SJCRH30 (cell line): Measurements from ENCODE around the gene GLIS1. TPM values are rescaled to one million over a fixed set of nuclear protein-coding genes. Genes with fewer than 3 reads are reported as not detected.
A peak's percentile ranks its signal among the peaks of the same experiment; 100 is the strongest.

Source experiments
- DNase-seq, 2 experiments: peaks; one replicate each; pipeline ENCODE4 v3.0.0-alpha.2; 2015 to 2020
- H3K27ac ChIP-seq: fragments of 250-450 bp; sonication (Bioruptor Pico); 2 replicates; pipeline ENCODE4 v1.5.1; 2020; ENCODE audit warnings: mild to moderate bottlenecking, moderate library complexity
- H3K27me3 ChIP-seq: fragments of 250-450 bp; sonication (Bioruptor Pico); 2 replicates; pipeline ENCODE4 v1.5.1; 2020; ENCODE audit warnings: mild to moderate bottlenecking, moderate library complexity
- H3K36me3 ChIP-seq: fragments of 250-450 bp; sonication (Bioruptor Pico); 2 replicates; pipeline ENCODE4 v1.5.1; 2020; ENCODE audit warnings: mild to moderate bottlenecking, moderate library complexity
- H3K4me1 ChIP-seq: fragments of 250-450 bp; sonication (Bioruptor Pico); 2 replicates; pipeline ENCODE4 v1.5.1; 2020; ENCODE audit warnings: mild to moderate bottlenecking, moderate library complexity
- H3K4me3 ChIP-seq: fragments of 250-450 bp; sonication (Bioruptor Pico); 2 replicates; pipeline ENCODE4 v1.5.1; 2020; ENCODE audit warnings: mild to moderate bottlenecking, moderate library complexity
- H3K9me3 ChIP-seq: fragments of 250-450 bp; sonication (Bioruptor Pico); replicated peaks from 2 replicates; pipeline ENCODE4 v1.5.1; 2020; ENCODE audit warnings: mild to moderate bottlenecking, moderate library complexity
- total RNA-seq: library from RNA; depleted of rRNA; stranded (reverse); fragments of >200 nt; shearing (Covaris generic); gene quantifications from 2 replicates; pipeline ENCODE4 v1.2.3, GENCODE V29; 2014

GLIS1 gene
- total RNA-seq, 1 experiment from 2014 or later, result not detected

DNA sequence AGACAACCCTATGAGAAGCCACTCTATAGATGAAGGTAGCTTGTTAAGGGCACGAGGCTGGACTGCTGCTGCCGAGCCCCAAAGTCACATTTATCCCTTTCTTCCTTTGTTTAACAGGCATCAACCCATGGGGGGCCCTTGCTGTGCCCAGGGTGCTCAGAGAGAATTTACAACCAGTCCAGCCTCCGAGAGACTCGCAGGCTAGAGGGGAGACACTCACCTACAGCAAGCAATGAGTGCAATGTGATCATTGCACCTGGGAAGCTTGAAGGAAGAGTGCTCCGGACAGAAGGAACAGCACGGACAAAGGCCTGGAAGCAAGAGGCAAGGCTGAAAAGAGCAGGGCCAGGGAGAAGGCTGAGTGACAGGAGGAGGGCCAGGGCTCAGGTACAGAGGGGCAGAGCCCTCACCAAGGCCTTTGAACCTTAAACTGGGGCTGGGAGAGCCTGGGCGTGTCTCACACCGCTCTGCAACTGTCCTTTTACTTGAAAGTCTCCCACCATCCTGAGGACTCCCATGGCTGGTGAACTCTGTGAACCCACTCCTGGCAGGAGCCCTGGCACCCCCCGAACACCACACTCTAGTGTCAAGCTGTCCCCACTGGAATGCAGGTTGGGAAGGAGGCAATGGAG is 252.5 kb downstream of the GLIS1 start:
- Histone ChIP-seq H3K27ac (no peak overlapping the region), H3K4me3 (no peak overlapping the region), H3K27me3 (peaks cover 36% of the 10 kb centered on the region), H3K9me3 (no peaks in the 10 kb centered on the region), H3K36me3 (no peaks in the 10 kb centered on the region), H3K4me1 (no peaks in the 10 kb centered on the region)
- no peak for DNase-seq

DNA sequence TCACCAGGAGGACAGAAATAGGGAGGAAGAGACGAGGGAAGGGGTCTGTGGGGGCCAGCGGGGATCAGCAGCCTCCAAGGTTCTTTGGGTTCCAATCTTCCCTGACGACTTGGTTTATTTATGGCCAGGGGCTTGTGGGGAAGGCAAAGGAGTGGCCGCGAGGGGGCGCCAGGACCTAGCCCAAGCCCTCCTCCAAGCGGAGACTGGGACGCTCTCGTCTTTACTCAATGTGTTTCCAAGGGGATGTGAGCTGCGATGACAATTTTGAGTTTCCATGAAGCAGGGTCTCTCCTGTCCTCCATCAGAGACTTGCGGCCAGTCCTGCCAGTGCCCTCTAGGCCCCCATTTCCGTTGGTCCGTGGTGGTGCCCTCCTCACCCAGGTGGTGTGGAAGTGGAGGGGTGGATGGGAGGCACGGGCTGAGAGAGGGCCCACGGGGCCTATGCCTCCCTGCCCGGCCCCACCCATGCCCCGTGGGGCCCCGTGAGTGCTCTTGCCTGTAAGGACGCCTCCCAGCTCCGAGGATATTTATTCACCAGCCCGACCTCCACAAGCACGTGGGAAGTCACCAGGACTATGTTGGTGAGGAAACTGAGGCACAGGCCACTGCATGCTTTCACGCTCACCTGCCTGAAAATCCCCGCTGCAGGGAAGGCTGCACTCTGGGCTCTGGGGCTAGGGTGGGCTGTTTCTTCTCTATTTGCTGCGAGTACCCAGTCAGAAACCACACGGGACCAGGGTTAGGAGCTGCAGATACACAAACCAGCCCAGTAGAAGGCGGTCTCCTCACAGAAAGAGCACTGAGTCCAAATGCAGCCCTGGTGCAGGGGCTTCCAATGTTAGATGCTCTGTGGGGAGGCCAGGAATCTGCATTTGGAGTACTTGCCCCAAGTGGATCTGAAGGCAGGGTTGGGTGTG is 253.2 kb downstream of the GLIS1 start:
- Histone ChIP-seq H3K4me1 (no peaks in the 10 kb centered on the region), H3K36me3 (no peaks in the 10 kb centered on the region), H3K27me3 (peaks cover 36% of the 10 kb centered on the region), H3K9me3 (no peaks in the 10 kb centered on the region), H3K27ac (no peak overlapping the region), H3K4me3 (no peak overlapping the region)
- peak; percentile 75 to 86 for DNase-seq

DNA sequence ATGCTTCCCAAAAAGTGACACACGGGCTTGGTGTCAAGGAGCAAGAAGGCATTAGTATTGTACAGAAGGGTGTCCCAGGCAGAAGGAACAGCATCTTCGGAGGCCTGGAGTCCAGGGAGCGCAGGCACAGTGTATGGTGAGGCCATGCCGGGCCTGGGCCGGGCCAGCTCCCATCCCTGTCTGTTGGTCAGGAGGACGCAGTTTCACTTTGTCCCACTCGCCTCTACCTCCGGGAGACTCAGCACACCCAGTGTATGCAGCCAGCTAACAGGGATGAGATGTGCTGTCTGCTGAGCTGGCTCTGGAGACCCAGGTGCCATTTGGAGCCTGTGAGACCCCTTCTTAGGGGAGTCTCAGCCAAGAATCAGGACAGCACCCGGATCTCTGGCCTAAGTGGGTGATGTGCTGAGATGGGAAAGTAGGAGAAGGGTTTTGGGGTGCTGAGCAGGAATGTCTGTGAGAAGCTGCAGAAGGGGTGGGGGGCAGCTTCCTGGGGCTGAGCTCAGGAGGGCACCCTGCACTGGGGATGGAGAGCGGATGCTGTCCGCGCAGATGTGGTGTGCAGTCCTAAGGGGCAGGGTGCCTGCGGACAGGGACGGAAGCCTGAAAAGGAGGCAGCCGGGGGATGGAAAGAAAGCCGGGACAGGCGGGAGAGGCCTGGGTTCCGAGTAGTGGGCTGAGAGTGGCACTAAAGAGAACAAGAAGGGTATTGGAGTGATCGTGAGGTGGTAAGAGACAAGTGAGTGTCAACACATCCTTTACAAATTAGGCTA is 254.1 kb downstream of the GLIS1 start:
- no peaks in the 10 kb centered on the region for H3K9me3 ChIP-seq
- H3K36me3 ChIP-seq, result no peaks in the 10 kb centered on the region
- no peak overlapping the region for H3K4me3 ChIP-seq
- no peak for DNase-seq
- H3K4me1 ChIP-seq, result no peaks in the 10 kb centered on the region
- H3K27me3 ChIP-seq, result peaks cover 33% of the 10 kb centered on the region
- no peak overlapping the region for H3K27ac ChIP-seq

DNA sequence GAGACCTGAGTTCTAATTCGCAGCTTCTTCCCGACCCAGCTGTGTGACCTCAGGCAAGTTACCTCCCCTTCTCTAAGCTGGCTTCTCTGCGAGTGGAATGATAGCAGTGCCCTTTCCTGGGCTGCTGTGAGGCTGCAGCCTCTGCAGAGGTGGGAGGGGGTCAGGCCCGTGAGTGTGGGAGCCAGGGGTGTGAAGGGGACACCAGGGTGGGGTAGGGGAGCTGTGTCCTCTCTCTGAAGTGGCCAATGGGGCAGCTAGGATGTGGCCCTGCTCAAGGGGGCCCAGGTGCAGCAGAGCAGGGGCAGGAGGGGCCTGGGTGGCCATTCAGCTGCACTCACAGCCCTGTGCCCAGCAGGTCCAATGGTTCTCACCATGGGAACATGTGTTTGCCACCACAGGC is 255.3 kb downstream of the GLIS1 start:
- H3K36me3 ChIP-seq, result no peaks in the 10 kb centered on the region
- H3K4me3 ChIP-seq, result no peak overlapping the region
- DNase-seq, result no peak
- no peaks in the 10 kb centered on the region for H3K9me3 ChIP-seq
- no peak overlapping the region for H3K27ac ChIP-seq
- H3K4me1 ChIP-seq, result no peaks in the 10 kb centered on the region
- peaks cover 33% of the 10 kb centered on the region for H3K27me3 ChIP-seq

DNA sequence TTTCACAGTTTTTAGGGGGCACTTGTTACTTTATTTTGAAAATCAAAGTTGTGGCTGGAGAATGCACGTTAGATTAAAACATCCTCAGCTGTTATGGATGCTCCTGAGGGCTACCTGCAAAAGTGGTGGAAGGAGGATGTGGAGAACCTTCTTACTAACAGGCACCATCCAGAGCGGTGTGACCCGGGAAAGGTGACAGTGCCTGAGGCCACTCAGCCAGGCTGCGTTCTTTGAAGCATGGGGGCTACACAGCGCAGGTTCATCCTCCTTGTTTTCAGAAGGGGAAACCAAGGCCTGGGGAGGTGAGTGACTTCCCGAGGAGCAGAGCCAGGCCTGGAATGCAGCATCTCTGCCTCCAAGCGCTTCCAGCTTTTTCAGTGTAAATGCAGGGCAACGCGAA is 255.8 kb downstream of the GLIS1 start:
- Histone ChIP-seq H3K27ac (no peak overlapping the region), H3K27me3 (peaks cover 29% of the 10 kb centered on the region), H3K4me1 (no peaks in the 10 kb centered on the region), H3K36me3 (no peaks in the 10 kb centered on the region), H3K9me3 (no peaks in the 10 kb centered on the region), H3K4me3 (no peak overlapping the region)
- no peak for DNase-seq

DNA sequence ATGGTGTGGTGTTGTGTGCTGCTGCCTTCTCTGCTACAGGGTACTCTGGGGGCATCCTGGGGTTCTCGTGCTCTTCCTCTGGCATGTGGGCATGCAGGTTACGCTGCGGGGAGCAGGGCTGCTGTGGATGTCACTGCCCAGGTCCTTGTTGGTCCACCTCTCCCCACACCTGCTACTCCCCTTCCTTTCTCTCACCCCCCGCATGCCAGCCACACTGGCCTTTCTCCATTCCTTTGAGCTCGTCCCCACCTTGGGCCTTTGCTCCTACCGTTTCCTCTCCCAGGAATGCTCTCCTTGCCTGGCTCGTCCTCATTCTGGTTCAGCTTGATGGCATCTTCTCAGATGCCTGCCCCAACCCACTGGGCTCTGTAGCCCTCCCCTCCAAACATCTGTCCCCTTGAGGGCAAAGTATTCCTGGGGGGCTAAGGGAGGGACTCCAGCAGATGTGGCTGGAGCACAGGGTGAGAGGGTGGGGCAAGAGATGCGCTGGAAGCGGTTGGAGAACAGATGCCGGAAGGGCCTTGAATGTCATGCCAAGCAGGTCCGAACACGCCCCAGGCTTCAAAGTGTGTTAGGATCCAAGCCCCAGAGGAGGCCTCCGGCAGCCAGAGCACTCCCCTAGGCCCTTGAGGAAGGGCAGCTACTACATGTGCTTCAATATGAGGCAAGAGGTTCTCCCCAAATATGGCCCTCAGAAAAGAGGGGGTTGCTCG is 256.4 kb downstream of the GLIS1 start:
- Histone ChIP-seq H3K27me3 (peaks cover 23% of the 10 kb centered on the region), H3K4me3 (no peak overlapping the region), H3K4me1 (no peaks in the 10 kb centered on the region), H3K9me3 (no peaks in the 10 kb centered on the region), H3K27ac (no peak overlapping the region), H3K36me3 (no peaks in the 10 kb centered on the region)
- no peak for DNase-seq

DNA sequence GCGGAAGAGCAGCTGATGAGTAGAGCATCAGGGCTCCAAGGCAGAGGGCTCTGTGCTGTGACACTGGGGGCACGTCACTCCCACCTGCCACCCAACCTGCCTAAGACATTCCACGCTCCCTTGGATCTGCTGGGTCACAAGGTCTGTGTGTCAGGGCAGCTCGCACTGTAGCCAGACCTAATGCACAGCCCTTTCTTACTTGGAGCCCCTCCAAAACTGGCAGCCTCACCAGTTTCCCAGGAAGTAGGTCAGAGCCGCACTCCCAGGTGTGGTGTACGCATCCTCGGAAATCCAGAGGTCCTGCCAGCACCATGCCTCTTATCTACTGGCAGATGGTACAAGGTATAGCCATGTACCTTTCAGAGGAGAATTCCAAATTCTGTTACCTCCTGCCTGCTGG is 257.5 kb downstream of the GLIS1 start:
- Histone ChIP-seq H3K36me3 (no peaks in the 10 kb centered on the region), H3K4me1 (no peaks in the 10 kb centered on the region), H3K27ac (no peak overlapping the region), H3K27me3 (peaks cover 27% of the 10 kb centered on the region), H3K4me3 (no peak overlapping the region), H3K9me3 (no peaks in the 10 kb centered on the region)
- DNase-seq, result no peak

DNA sequence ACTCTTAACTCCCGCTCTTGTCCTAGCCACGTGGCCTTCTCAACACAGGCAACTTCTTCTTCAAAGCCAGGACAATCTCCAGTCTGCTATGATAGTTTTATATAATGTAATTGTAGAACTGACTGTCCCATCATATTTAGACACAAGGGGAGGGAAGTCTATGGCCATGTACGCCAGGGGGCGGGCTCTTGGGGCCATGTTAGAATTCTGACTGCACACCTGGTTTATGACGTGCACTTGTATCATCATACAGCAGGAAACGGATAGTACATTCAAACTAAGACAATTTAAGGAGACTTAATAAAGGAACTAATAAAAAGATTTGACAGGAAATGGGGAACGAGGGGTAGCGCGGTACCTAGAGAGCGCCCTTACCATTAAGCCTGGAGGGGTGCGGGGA is 258.3 kb downstream of the GLIS1 start:
- Histone ChIP-seq H3K4me3 (no peak overlapping the region), H3K27me3 (peaks cover 28% of the 10 kb centered on the region), H3K36me3 (no peaks in the 10 kb centered on the region), H3K27ac (no peak overlapping the region), H3K4me1 (no peaks in the 10 kb centered on the region), H3K9me3 (no peaks in the 10 kb centered on the region)
- DNase-seq, result no peak

DNA sequence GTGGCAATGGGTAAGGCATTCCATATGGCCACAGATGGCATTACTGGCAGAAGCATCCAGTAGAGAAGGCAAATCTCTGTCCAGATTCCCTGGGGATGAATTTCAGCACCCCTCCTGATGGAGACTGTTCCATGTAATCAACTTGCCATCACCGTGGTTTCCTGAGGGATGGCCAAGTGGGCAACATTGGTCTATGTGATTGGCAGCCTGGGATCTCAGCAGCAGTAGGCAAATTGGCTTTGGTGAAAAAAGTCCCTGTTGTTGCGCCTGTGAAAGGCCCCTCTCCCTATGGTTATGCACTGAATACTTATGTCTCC is 260.5 kb downstream of the GLIS1 start:
- Histone ChIP-seq H3K27ac (no peak overlapping the region), H3K9me3 (no peaks in the 10 kb centered on the region), H3K4me1 (no peaks in the 10 kb centered on the region), H3K27me3 (peaks cover 33% of the 10 kb centered on the region), H3K36me3 (no peaks in the 10 kb centered on the region), H3K4me3 (no peak overlapping the region)
- no peak for DNase-seq

DNA sequence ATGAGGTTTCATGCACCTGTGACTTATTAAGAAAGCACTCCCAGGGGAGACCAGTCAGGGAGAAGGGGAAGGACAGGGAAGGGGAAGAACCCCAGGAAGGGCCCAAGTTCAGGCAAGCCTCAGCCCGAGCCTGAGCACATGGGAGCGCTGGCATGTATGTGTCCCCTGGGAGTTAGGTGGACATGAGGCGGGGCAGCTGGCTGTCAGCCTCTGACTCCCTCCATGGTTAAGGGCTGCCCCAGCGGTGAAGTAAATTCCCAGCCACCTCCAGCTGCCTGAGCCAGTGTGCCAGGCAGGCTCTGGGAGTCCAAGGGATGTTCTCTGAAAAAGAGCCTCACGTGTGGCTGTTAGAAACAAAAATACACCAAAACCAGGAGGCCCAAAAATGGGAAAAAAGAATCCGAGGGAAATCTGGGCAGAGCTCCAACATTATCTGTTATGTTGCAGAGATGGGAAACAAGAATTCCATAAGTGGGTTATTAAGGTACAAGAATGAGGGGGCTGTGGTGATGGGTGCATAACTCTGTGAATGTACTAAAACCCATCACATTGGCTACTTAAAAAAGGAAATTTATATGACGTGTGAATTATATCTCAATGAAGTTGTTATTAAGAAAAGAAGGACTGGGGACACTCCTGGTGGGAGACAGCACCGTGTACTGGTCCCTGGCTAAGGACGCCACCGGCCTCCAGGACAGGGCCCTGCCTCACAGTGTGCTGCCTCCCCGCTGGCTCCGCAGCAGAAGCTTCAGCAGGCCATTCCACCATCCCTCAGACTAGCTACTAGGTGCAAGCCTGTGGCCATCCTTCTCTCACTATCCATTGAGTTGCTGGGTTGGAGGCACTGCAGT is 261.1 kb downstream of the GLIS1 start:
- peak; percentile 12 to 28 for DNase-seq
- peaks cover 33% of the 10 kb centered on the region for H3K27me3 ChIP-seq
- H3K4me1 ChIP-seq, result no peaks in the 10 kb centered on the region
- H3K27ac ChIP-seq, result no peak overlapping the region
- no peaks in the 10 kb centered on the region for H3K36me3 ChIP-seq
- H3K4me3 ChIP-seq, result no peak overlapping the region
- H3K9me3 ChIP-seq, result no peaks in the 10 kb centered on the region; the same call in 1 of the 2 replicates

DNA sequence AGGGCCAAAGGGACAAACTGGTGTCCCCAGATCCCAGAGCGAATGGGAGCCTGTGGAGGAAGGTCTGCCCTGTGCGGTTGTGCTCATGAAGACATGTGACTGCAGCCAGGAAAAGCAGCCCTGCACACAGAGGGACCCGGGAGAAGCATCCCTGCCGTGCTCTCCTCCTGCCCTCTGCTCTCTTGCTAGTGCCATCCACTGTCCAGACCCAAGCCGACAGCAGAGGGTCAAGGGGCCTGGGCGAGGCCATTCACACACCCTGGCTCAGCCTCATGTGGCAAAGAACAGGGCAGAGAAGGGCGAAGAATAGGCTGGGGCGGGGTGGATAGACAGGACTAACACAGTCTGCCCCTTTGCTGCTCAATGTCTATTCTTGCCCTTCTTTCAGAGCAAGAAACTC is 262.4 kb downstream of the GLIS1 start:
- no peak overlapping the region for H3K27ac ChIP-seq
- no peaks in the 10 kb centered on the region for H3K4me1 ChIP-seq
- no peaks in the 10 kb centered on the region for H3K36me3 ChIP-seq
- H3K27me3 ChIP-seq, result peaks cover 32% of the 10 kb centered on the region
- H3K9me3 ChIP-seq, result no peaks in the 10 kb centered on the region; the same call in 1 of the 2 replicates
- DNase-seq, result no peak
- no peak overlapping the region for H3K4me3 ChIP-seq

DNA sequence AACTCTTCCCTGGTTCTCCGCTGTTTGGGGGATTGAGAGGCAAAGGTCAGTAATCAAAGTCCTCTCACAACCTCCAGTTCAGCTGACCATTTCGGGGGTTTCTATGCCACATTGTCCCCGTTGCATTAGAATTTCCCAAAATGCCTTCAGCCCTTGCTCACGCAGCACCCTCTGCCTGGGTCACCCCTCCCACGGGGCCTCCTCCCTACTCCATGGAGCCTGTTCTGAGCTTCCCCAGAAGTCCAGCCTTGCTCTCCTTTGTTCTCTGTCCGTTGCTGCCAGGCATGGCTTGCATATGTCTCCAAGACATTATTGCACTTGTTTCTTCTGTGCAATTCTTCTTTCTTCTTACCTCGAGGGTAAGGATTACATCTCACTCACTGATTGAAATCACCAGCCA is 263.3 kb downstream of the GLIS1 start:
- H3K4me1 ChIP-seq, result no peaks in the 10 kb centered on the region
- no peak for DNase-seq

DNA sequence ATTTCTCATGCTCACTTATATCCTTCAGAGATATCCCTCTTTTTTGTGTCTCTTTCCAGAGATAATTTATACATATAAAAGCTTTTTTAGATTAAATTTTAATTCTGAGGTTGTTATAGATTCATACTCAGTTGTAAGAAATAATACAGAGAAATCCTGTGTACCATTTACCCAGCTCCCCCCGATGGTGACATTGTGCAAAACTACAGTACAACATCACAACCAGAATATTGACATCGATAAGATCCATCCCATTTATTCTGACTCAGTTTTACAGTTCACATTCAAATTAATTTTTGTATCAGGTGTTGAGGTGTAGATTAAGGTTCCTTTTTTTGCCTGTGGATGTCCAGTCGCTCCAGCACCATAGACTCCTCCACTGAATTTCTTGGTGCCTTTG is 265.5 kb downstream of the GLIS1 start:
- no peak overlapping the region for H3K27ac ChIP-seq
- no peaks in the 10 kb centered on the region; the same call in 1 of the 2 replicates for H3K9me3 ChIP-seq
- no peak overlapping the region for H3K4me3 ChIP-seq
- DNase-seq, result no peak
- no peaks in the 10 kb centered on the region for H3K36me3 ChIP-seq
- peaks cover 36% of the 10 kb centered on the region for H3K27me3 ChIP-seq
- no peaks in the 10 kb centered on the region for H3K4me1 ChIP-seq

More for the DNA sequence above, 263.3 kb downstream of the GLIS1 start:
- Histone ChIP-seq H3K27ac (no peak overlapping the region), H3K4me3 (no peak overlapping the region), H3K27me3 (peaks cover 32% of the 10 kb centered on the region), H3K9me3 (no peaks in the 10 kb centered on the region; the same call in 1 of the 2 replicates), H3K36me3 (no peaks in the 10 kb centered on the region)

DNA sequence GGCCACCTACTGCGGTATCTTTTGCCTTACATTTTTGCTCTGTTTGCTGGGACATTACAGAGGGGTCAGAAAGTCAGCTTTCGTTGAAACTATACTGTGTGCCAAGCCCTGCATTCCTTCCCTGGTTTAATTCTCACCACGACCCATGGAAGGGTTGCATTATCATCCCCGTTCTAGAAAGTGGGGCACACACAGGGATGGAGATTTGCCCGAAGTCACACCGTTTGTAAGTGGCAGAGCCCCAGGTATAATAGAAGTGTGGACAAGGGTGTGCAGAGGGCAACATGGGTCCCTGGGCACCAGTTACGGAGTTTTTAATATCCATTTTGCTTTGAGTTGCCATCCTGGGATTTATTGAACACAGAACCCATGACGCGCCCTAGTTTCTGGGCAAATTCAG is 268.0 kb downstream of the GLIS1 start:
- H3K27me3 ChIP-seq, result peaks cover 24% of the 10 kb centered on the region
- no peaks in the 10 kb centered on the region for H3K36me3 ChIP-seq
- H3K9me3 ChIP-seq, result no peaks in the 10 kb centered on the region; the same call in 1 of the 2 replicates
- no peak overlapping the region for H3K4me3 ChIP-seq
- H3K27ac ChIP-seq, result no peak overlapping the region
- no peak for DNase-seq
- H3K4me1 ChIP-seq, result no peaks in the 10 kb centered on the region
